Measurements from ENCODE around the gene NPAS3. TPM values are rescaled to one million over a fixed set of nuclear protein-coding genes. Genes with fewer than 3 reads are reported as not detected.

The NPAS3 gene
- total and polyA plus RNA-seq, 2 of the 13 experiments (the other 11 are each of a cell fraction or from before 2014, with no cell fraction given): not detected

DNA sequence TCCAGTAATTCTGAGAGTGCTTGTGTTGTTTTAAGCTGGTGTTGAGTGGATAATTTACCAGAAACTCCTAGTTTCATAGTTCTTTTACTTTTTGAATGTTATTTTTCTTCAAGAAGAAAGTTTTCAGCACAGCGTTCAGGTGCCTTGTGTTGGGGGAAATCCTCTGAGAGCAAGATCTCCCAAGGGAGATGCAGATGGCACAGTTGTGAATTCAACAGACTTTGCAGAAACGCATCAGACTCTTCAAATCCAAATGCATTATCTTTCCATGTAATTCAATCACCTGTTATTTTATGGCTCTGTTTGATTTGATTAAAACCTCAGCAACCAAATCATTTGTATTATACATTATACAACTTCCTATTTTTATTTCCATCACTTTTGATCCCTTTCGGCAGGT, 572.3 kb downstream of the NPAS3 start:
- H2AFZ ChIP-seq (ENCODE audit: low read length): no peak overlapping the region
- in situ Hi-C loops (cut with HindIII; ENCODE audit: extremely low pct_ligation_motif_present, low pct_unique_long_range_greater_than_20kb) (no loop called here), intact Hi-C loops (cut with micrococcal nuclease; ENCODE audit: unreplicated experiment) (no loop called here)
- no peak overlapping the region for H3K4me3 ChIP-seq (replicated peaks in 1 of 3; ENCODE audit: insufficient read depth in 1 of 3, low read depth in 2 of 3, low read length in 3 of 3)
- no peak overlapping the region for H3K9ac ChIP-seq (ENCODE audit: insufficient read depth, low read depth, low read length)
- no peak overlapping the region for H3K27ac ChIP-seq (ENCODE audit: extremely low read length, insufficient read depth, low read length)
- WGBS (ENCODE audit: low lambda C conversion rate): 11% methylated on average over 3 of the region's 3 CpGs
- H3K79me2 ChIP-seq (ENCODE audit: insufficient read depth, low read length): no peaks in the 10 kb centered on the region
- DNase-seq (ENCODE audit: low spot score) (no peak), ATAC-seq (no peak), FAIRE-seq (no peak)
- no peaks in the 10 kb centered on the region for H3K36me3 ChIP-seq (replicated peaks in 1 of 2; ENCODE audit: control insufficient read depth in 1 of 2, insufficient read depth in 2 of 2, low read length in 2 of 2)
- no peak overlapping the region for H3K4me2 ChIP-seq (ENCODE audit: low read depth, low read length)
- POLR2A ChIA-PET: no interaction called here
- no peaks in the 10 kb centered on the region for H3K27me3 ChIP-seq (ENCODE audit: control insufficient read depth in 1 of 2, insufficient read depth in 2 of 2, low read length in 2 of 2)
- H3K4me1 ChIP-seq (ENCODE audit: insufficient read depth, low read length): no peaks in the 10 kb centered on the region
- no peaks in the 10 kb centered on the region for H4K20me1 ChIP-seq (ENCODE audit: insufficient read depth, low read length)
- CTCF ChIA-PET (ENCODE audit: low intra/inter-chr PET ratio, low total read pairs): no interaction called here
- TF ChIP-seq, protein P1, sequence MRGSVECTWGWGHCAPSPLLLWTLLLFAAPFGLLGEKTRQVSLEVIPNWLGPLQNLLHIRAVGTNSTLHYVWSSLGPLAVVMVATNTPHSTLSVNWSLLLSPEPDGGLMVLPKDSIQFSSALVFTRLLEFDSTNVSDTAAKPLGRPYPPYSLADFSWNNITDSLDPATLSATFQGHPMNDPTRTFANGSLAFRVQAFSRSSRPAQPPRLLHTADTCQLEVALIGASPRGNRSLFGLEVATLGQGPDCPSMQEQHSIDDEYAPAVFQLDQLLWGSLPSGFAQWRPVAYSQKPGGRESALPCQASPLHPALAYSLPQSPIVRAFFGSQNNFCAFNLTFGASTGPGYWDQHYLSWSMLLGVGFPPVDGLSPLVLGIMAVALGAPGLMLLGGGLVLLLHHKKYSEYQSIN (CRISPR knock-in tag; IDR thresholded peaks at IDR 0.05; ENCODE audit: borderline replicate concordance): no peak
- TF ChIP-seq RBM39 (IDR thresholded peaks at IDR 0.05; ENCODE audit: low read depth, low read length, poor library complexity, severe bottlenecking): no peak
- TF ChIP-seq, protein P2, sequence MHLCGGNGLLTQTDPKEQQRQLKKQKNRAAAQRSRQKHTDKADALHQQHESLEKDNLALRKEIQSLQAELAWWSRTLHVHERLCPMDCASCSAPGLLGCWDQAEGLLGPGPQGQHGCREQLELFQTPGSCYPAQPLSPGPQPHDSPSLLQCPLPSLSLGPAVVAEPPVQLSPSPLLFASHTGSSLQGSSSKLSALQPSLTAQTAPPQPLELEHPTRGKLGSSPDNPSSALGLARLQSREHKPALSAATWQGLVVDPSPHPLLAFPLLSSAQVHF (CRISPR knock-in tag; IDR thresholded peaks at IDR 0.05): no peak
- no peak for TF ChIP-seq SSRP1 (CRISPR knock-in tag; IDR thresholded peaks at IDR 0.05)
- TF ChIP-seq DNMT3B (CRISPR knock-in tag; conservative IDR thresholded peaks at IDR 0.05): no peak
- TF ChIP-seq, protein P3, sequence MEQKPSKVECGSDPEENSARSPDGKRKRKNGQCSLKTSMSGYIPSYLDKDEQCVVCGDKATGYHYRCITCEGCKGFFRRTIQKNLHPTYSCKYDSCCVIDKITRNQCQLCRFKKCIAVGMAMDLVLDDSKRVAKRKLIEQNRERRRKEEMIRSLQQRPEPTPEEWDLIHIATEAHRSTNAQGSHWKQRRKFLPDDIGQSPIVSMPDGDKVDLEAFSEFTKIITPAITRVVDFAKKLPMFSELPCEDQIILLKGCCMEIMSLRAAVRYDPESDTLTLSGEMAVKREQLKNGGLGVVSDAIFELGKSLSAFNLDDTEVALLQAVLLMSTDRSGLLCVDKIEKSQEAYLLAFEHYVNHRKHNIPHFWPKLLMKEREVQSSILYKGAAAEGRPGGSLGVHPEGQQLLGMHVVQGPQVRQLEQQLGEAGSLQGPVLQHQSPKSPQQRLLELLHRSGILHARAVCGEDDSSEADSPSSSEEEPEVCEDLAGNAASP (CRISPR knock-in tag; IDR thresholded peaks at IDR 0.05; ENCODE audit: borderline replicate concordance): no peak
- H3K9me3 ChIP-seq (ENCODE audit: low read length): no peaks in the 10 kb centered on the region
- no TSS peak for BruUV-seq (replicated peaks)

Measured in HepG2 (cell line).